ENCODE data around the gene SLC45A3.

DNA sequence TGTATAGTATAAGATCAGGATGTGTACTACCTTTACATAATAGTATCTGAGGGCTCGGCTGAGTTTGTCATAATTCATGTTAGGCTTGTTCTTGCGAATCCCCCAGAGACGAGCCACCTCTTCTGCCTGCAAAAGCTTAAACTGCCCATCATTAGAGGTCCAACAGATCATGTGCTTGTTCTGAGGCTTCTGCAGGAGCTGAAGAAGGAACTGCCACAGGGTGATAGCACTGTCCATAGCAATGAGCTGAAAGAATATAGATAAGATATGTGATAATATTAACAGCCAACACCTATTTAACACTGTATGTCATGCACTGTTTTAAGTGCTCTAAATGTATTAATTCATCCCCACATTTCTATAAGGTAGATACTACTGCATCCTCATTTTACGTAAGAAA, 56.7 kb downstream of the SLC45A3 start:
- no peak for TF ChIP-seq POLR2A (IDR thresholded peaks at IDR 0.05)
- TF ChIP-seq, protein P1, sequence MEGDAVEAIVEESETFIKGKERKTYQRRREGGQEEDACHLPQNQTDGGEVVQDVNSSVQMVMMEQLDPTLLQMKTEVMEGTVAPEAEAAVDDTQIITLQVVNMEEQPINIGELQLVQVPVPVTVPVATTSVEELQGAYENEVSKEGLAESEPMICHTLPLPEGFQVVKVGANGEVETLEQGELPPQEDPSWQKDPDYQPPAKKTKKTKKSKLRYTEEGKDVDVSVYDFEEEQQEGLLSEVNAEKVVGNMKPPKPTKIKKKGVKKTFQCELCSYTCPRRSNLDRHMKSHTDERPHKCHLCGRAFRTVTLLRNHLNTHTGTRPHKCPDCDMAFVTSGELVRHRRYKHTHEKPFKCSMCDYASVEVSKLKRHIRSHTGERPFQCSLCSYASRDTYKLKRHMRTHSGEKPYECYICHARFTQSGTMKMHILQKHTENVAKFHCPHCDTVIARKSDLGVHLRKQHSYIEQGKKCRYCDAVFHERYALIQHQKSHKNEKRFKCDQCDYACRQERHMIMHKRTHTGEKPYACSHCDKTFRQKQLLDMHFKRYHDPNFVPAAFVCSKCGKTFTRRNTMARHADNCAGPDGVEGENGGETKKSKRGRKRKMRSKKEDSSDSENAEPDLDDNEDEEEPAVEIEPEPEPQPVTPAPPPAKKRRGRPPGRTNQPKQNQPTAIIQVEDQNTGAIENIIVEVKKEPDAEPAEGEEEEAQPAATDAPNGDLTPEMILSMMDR (IDR thresholded peaks at IDR 0.05), result no peak

All from stomach (tissue), 4 donors.